Islet precursor cell (in vitro differentiated cells): Measurements from ENCODE around the gene GARIN5B.
"Not testable (repeated sequence)": the region's sequence is repeated elsewhere in the genome, so short reads cannot be mapped to it uniquely, and the experiment has no call there.

Experiments
- DNase-seq: peaks from one replicate; pipeline ENCODE4 v3.0.0-alpha.2; 2018

The GARIN5B gene

DNA sequence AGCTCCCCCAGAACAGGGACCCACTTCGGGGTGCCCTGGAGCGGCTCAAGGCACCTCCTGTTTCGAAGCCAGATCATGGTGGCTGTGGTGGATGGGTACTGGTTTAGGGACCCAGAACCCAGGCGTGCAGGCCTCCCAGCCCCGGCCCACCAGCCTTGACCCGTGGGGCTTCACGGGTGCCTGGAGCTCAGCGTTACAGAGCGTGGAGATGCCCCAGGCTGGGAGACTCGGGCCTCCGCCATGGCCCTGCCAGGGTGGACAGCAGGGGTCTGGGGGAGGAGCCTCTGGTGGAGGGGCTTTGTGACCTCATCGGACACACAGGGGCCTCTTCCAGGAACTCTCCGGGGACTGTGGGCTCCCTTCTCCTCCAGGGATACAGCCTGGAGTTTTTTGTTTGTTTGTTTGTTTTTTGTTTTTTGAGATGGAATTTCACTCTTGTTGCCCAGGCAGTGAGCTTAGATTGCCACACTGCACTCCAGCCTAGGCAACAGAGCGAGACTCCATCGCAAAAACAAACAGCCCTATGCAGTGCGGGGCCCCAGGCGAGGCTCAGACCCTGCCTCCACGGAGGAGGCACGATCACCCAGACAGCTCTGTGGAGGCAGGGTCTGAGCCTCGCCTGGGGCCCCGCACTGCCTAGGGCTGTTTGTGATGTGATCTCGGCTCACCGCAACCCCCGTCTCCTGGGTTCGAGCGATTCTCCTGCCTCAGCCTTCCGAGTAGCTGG lies at the start of gene GARIN5B:
GARIN5B (minus strand) TSS at position 271 of the 727 bp plus-strand sequence; CDS start at position 77, 194 bp downstream.
- DNase-seq: no peak

DNA sequence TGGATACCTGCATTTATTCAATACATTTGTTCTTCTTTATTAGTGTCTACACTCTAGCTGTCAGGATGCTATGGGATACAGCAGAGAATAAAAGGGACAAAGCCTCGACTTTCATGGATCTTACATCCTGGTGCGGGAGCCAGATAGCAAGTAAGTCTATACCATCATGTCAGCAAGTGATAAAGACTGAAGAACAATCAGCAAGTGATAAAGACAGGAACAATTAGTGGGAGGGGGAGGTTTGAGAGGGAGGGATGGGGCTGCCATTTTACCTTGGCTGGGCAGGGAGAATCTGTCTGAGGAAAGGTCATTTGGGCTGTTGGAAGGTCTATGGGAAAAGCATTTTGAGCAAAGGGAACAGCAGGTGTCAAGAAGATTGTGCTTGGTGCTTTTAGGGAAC lies 47.1 kb upstream of the GARIN5B start:
- DNase-seq: no peak

DNA sequence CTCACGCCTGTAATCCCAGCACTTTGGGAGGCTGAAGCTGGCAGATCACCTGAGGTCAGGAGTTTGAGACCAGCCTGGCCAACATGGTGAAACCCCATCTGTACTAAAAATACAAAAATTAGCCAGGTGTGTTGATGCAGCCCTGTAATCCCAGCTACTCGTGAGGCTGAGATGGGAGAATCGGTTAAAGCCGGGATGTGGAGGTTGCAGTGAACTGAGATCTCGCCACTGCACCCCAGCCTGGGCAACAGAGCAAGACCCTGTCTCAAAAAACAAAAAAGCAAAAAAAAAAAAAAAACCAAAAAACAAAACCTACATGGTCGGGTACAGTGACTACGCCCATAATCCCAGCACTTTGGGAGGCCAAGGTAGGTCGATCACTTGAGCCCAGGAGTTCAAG lies 46.1 kb upstream of the GARIN5B start:
- not testable (repeated sequence) for DNase-seq

DNA sequence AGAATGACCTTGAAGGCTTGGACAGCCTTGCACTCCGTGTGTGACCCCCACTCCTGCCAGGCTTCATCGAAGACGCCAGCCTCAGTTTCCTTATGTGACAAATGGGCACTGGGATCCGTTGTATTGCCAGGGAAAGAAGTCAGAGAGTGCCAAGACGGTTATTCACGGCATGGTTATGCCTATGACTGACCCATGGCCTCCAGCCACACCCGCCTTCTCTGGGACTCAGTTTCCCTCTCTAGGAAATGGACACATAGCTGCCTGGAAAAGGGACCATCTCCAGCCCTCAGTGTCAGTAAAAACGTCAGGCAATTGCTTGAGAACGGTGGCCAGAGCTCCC lies 45.4 kb upstream of the GARIN5B start:
- DNase-seq: no peak

DNA sequence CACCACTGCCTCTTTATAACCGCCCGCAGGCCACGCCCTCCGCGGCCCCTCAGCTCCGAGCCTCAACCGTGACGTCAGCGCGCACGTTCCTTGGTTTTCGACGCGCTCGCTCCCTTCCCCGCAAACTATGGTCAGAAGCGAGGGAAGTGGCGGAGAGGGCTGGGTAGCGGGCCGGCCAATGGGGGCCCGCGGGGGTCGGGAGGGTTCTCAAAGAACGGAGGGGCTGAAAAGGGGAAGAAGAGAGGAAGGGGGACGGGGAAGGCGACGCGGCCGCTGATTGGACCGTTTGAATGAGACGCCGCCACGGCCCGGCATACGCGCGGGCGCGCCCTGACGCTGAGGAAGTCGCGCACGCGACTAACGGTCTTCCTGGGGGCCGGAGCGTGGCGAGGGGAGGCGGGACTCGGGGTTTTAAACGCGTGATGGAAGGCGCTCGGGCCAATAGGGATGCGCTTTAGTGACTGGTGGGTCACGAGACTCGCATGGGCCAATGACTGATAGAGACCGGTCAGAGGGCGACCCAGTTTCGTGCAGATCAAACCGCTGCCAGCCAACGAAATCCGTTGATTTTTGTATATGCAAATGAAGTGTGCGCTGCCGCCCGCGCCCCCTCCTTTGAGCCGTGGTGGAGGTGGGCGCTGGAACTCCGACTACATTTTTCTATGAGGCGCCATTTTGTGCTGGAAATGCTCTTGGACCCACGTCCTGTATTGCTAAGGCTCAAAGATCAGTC lies 44.9 kb upstream of the GARIN5B start:
- DNase-seq: peak; percentile 98

DNA sequence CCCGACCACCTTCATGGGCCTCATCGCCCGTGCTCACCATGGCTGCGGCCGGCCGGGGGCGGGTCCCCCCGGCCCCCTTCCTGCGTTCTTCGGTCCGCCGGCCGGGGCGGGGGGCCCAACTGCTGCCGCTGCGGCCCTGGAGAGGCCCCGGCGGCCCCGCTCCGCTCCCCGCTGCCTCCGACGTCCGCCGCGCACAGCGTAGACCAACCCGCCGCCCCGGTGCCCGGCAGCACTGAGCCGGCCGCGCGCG lies 44.4 kb upstream of the GARIN5B start, which contains the start of gene UBE2S:
UBE2S (minus strand) TSS at position 239 of the 250 bp plus-strand sequence; CDS start at position 40, 199 bp downstream.
- DNase-seq: not testable (repeated sequence)

DNA sequence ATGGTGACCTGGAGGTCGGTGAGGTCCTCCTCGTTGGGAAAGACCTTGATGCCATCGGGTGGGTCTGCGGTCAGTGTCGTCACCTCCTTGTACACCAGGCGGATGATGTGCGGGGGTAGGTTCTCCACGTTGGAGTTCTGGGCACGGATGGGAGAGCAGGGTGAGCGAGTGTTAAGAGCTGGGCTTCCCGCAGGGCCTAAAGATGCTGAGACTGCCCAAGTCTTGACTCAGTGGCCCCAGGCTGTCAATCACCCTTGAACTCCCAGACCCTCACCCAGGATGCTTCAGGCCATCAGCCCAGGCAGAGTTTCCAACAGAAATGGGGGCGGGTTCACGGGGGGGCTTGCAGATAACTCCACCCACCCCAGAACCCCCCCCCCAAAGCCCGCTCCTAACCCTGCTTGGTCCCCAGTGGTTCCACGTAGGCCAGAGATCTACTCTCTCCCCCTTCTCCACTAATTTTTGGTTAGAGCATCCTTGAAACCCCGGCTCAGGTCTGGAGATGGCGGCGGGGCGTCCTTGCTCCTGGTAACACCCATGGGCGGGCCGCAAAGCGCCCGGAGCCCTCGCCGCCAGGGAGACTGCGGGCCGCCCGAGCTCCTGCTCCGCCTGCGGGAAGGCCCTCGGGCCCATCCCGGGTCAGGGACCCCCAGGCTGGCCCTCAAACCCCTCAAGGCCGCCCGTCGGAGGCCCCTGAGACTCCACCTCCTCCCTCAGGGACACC lies 43.9 kb upstream of the GARIN5B start:
- DNase-seq: no peak

DNA sequence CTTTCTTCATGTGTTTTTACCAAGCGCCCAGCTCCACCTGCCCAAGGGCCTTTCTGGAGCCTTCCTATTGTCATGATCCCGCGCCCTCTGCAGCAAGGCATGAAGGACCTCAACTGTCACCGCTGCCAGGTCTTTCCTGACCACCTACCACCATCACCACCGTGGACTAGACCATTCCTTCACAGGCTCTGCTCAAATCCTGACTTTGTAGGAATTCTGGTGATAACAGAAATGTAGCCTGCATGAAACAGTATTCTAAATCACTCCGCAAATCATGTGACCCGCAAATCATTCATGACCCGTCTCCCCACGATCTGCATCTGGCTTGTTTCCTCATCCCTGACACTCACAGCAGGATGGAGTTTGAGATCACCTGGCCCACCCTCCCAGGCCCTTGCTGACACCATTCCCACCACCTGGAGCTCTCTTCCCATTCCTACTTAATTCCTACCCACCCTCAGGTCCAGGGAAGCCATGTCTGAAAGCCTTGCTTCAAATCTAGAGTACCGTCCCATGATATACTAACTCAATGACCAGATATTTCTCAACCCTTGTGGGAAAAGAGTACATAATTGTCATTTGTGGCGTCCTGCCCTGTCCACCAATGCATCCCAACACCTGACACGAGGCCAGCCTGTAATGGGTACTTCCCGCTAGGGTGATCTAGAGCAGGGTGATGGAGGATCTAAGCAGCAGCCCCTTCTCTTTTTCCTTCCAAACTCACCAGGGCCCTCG lies 43.2 kb upstream of the GARIN5B start:
- DNase-seq: no peak

DNA sequence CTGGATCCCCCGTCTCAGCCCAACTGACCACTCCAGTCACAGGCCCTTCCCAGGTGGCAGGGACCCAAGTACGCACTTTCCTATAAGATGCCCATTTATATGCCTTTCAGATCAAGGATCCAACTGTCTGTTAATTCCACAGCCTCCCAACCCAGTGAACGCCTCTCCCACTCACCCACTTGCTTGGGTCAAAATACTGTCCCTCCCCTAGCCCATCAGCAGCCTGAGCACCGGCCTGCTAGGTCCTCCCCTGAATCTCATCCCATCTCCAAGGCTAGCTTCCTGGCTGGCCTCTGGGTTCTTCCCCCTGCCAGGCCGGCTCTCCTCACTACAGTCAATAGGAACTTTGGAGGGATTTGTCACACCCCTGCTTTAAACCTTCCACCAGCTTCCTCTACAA lies 42.6 kb upstream of the GARIN5B start:
- no peak for DNase-seq

DNA sequence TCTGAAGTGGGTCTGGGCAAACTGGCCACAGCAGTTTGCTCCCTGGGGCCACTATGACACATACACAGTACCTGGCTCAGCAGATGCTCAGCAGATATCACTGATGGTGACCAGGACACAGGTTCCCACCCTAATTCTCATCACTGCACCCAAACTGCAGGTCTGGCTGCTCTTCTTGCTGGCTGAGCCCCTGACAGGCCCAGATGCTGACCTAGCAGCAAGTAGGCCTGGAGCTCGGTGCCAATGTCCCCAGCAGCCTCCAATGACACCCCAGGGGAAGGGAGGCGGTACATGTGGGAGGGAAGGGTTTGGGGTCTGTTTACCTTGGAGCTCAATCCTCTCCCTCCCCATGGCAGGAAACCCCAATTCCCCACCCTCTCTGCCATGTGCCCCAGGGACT lies 39.4 kb upstream of the GARIN5B start:
- no peak for DNase-seq

DNA sequence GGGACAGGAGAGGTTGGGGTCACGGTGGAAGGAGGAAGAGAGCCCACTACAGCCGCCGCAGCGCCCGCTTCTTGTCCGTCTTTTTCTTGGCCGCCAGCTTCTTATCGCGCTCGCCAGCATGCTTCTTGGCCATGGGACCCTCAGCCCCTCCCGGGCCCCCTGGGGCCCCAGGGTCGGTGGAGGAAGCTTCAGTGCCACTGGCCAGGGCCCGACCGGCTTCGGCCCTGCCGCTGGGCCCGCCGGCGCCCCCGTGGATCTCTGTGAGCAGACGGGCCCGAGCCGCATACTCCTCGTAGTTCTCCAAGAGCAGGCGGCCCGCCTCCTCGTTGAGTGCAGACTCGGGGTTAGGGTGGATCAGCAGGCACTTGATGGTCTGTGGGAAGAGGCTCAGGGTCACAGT lies 38.3 kb upstream of the GARIN5B start:
- not testable (repeated sequence) for DNase-seq

DNA sequence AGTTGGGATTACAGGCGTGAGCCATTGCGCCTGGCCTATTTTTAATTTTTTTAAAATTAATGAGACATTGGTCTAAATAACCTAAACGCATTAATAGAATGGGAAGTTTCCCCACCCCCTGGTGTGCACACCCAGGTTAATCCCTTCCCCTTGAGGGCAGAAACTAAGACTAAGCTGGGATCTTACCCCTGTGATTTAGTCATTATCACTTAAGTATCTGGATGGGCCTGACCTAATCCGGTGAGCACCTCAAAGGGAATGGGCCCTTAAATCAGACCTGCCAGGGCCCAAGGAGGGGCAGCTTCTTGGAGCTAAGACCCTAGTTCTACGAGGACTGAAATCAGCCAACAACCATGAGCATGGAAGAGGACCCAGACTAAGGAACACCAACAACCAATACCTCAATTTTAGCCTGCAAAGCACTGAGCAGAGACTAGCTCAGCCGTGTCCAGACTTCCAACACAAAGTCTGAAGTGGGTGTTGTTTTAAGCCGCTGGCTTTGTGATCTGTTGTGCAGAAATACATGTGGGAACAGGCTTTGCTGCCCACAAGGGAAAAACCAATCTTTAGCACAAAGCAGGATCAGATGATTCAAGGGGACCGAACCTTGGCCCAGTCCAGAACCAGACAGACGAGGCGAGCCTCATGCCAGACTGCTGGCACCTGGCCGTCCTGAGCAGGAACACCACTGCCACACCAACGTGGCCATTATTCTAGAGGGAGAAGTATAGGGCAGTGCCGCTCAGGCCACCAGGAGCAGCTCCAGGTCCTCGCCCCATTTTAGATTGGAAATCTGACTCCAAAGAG lies 37.4 kb upstream of the GARIN5B start:
- no peak for DNase-seq

DNA sequence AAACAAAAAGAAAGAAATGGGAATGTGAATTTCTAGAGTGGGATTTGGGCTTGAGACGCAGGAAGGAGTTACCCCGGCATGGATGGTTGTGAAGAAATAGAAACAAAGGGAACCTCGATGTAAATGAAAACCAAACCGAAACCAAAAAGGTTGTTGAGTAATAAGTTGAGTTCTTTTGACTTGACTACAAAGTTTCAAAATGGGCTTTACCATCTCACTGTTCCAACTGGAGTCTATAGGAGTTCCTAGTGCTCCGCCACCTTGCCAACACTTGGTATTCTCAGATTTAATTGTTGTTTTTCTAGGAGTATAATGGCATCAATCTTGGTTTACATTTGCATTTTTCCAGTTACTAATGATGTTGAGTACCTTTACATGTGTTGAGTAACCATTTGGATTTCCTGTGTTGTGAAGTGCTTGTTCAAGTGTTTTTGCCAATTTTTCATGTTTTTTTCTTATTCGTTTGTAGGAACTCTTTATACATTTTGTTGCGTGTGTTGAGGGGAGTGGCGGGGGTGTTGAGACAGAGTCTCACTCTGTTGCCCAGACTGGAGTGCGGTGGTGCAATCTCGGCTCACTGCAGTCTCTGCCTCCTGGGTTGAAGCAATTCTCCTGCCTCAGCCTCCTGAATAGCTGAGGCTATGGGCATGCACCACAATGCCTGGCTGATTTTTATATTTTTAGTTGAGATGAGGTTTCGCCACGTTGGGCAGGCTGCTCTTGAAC lies 35.3 kb upstream of the GARIN5B start:
- DNase-seq: no peak

DNA sequence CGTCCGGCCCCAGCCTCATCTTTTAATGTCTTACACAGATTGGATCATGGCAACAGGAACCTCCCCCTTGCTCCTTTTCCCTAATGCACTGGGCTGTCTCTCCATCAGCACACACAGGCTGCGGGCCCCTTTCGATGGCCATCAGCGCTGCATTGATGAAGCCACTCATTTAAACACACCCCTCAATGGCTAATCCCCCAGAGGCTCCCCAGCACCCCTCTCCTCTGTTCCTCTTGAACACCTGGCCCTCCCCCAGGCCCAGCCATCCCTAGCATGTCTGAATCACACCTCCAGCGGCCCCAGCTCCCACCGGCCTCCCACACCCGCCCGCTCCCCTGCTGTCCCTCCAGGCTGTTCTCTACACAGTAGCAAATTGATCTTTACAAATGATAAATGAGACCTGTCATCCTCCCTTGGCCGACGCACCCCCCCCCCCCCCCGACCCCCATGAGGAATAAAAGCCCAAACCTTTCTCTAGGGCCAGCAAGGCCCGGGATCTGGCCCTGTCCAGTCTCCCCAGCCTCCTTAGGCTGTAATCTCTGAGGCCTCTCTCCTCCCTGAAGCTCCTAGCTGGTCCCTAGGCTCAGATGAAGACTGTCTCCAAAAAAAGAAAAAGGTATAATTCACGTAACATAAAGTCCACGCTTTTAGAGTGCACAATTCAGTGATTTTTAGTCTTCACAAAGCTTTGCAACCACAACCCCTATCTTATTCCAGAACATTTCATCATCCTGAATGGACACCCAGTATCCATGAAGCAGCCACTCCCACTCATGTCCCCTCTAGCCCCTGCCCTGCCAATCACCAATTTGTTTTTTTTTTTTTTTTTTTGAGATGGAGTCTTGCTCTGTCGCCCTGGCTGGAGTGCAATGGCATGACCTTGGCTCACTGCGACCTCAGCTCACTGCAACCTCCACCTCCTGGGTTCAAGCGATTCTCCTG lies 30.0 kb upstream of the GARIN5B start:
- DNase-seq: no peak

DNA sequence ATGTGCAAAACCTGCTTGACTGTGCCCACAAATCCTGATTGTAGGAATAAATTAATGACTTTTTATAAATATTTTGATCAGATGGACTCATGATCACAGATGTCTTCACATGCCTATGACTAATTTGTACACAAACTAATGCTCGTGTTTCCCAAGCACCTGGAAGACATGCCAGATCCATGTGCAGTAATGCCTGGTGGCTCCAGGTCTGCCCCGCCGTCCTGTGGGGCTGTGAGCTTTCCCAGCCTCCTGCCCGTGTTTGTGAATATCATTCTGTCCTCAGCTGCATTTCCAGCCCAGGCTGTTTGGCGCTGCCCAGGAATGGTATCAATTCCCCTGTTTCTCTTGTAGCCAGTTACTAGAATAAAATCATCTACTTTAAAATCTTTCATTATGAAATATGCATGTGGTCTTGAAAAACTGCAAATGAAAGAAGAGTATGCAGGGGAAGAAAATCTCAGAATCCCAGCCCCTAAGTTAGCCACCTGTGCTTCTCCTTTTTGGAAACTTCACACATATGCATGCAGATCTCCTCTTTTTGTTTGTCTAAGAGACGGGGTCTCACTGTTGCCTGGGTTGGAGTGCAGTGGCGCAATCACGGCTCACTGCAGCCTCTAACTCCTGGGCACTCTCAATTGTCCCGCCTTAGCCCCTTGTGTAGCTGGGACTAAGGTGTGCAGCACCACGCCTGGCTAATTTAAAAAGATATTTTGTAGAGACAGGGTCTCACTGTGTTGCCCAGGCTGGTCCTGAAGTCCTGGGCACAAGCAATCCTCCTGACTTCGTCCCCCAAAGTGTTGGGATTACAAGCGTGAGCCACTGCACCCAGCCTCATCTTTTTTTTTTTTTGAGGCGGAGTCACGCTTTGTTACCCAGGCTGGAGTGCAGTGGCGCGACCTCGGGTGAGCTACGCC lies 28.9 kb upstream of the GARIN5B start:
- no peak for DNase-seq

DNA sequence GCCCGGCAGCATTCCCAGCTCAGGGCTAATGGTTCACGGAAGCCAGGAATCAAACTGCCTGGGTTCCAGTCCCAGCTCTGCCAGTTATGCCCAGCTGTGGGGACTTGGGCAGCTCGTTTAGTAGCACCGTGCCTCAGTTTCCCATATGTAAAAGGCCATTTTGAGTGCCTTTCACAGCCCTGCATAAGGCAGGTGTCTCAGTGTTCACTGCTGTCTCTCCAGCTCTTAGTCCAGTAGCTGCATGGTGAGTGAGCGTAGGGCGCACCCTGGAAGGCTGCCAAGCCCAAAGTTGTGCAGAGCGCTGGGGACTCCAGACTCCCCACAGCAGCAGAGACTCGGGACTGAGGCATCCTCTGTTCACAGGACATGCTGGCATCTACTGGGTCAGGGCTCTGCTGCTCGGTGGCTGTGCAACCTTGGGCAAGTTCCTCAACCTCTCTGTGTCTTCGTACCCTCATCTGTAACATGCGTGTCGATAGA lies 28.2 kb upstream of the GARIN5B start:
- no peak for DNase-seq

DNA sequence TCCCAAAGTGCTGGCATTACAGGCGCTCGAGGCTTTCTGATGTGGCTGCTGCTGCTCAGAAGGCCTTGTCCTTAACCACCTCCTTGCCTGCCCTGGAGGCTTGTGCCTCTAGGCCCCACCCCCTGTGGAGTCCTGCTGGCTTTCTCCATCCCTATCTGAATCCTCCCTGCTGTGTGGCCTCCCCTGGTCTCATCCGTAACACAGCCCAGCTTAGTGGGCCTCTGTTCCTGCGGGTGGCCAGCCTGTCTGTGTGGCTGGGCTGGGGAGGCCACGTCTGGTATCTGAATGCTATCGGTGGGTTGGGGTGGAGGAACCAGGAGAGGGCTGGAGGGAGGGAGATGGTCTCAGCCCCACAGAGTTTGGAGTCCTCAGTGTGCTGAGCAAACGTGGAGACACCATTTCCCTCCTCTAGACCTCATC lies 27.4 kb upstream of the GARIN5B start:
- no peak for DNase-seq

DNA sequence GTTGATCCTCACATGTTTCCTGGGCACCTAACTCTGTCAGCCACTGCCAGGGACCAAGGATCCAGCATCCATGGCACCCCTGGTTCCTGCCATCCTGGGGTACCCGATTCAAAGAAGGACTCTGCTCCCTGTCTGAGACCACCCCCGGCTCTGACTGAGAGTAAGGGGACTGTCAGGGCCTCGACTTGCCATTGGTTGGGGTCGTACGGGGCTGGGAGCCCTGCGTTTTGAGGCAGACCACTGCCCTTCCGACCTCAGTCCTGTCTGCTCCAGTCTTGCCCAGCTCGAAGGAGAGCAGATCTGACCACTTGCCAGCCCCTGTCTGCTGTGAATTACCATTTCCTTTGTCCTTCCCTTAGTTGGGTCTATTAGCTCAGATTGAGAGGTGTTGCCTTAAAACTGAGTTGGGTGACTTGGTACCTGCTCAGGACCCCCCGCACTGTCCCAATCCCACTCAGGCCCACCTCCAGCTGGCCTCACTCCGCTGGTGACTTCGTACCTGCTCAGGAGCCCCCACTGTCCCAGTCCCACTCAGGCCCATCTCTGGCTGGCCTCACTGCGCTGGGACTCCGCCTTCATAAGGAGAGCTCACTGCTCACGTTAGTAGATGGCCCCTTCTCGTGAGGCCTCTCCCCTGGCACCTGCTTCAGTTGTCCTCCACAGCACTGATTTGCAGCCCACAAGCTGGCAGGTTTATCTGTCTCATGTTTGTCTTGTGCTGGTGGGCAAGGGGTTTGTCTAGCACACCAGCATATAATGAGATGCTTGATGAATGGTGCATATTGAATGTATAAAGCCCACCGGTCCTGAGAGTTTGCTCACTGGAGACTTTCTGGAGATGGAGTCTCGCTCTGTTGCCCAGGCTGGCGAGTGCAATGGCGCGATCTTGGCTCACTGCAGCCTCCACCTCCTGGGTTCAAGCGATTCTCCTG lies 26.6 kb upstream of the GARIN5B start:
- DNase-seq: no peak
